HepG2 (cell line): Measurements from ENCODE around the gene BCL11B. TPM values are rescaled to one million over a fixed set of nuclear protein-coding genes. Genes with fewer than 3 reads are reported as not detected.

Experiments
- ATAC-seq: fragments of 200-7000 bp; cut with Tn5 transposase; 3 replicates; pipeline ENCODE4 v1.9.1; 2020; ENCODE audit warnings: mild to moderate bottlenecking, moderate library complexity
- BruUV-seq: library from RNA; stranded (reverse); fragments of 400-500 nt; replicated peaks from 2 replicates; lab custom pipeline; 2021; lab: Mats Ljungman, UMichigan
- CTCF ChIA-PET: fragments of 300-600 bp; formaldehyde crosslinking; extraction: SDS; loops from one replicate; lab custom pipeline; 2021; ENCODE audit warnings: low total read pairs, inconsistent platforms, low intra/inter-chr PET ratio; lab: Yijun Ruan, JAX
- POLR2A ChIA-PET: fragments of 350-600 bp; sonication (Branson Sonifier 250); formaldehyde crosslinking; loops from one replicate; lab custom pipeline; 2020; ENCODE audit warnings: antibody characterized with exemption, inconsistent platforms; lab: Yijun Ruan, JAX
- DNase-seq: peaks from one replicate; pipeline ENCODE4 v3.0.0-alpha.2; 2015; ENCODE audit warnings: low spot score
- FAIRE-seq: peaks from 3 replicates; lab custom pipeline; 2011; peaks lifted over from hg19 to GRCh38; lab: Jason Lieb, UNC
- H2AFZ ChIP-seq: one replicate; pipeline ENCODE4 v1.6.1; 2011; ENCODE audit warnings: low read length, inconsistent platforms
- H3K27ac ChIP-seq: fragments of 300-600 bp; 3 replicates; pipeline ENCODE4 v1.8.0; 2011; ENCODE audit warnings: mixed run types, mild to moderate bottlenecking, mixed read lengths, low read length, inconsistent platforms; ENCODE audit not compliant: insufficient read depth; ENCODE audit errors: extremely low read length
- H3K27me3 ChIP-seq, 2 experiments: fragments of 200-600 bp in 1 of 2; 2 replicates in 1 of 2; 3 replicates in 1 of 2; pipeline versions ENCODE4 v1.6.0 to v1.8.0; 2011; ENCODE audit warnings: low read length in 2 of 2, mild to moderate bottlenecking in 2 of 2, moderate library complexity in 2 of 2, inconsistent platforms in 1 of 2; ENCODE audit not compliant: insufficient read depth in 2 of 2, control insufficient read depth in 1 of 2
- H3K36me3 ChIP-seq, 2 experiments: fragments of 200-600 bp in 1 of 2; replicated peaks in 1 of 2; 2 replicates in 1 of 2; 3 replicates in 1 of 2; pipeline versions ENCODE4 v1.5.1 to v1.8.0; 2011; ENCODE audit warnings: low read length in 2 of 2, inconsistent platforms in 1 of 2; ENCODE audit not compliant: insufficient read depth in 2 of 2, control insufficient read depth in 1 of 2
- H3K4me1 ChIP-seq: 2 replicates; pipeline ENCODE4 v1.5.1; 2012; ENCODE audit warnings: low read length, inconsistent platforms; ENCODE audit not compliant: insufficient read depth
- H3K4me2 ChIP-seq: 2 replicates; pipeline ENCODE4 v1.6.0; 2011; ENCODE audit warnings: low read depth, low read length, inconsistent platforms
- H3K4me3 ChIP-seq, 3 experiments: fragments of 200-600 bp in 1 of 3; sonication (generic), shearing (Covaris generic) in 1 of 3; replicated peaks in 1 of 3; 2 replicates each; pipeline ENCODE4 v1.5.1; 2011 to 2016; ENCODE audit warnings: low read length in 3 of 3, inconsistent platforms in 2 of 3, low read depth in 2 of 3, mild to moderate bottlenecking in 2 of 3, control low read depth in 1 of 3, mixed read lengths in 1 of 3; ENCODE audit not compliant: insufficient read depth in 1 of 3
- H3K79me2 ChIP-seq: one replicate; pipeline ENCODE4 v1.6.1; 2011; ENCODE audit warnings: low read length, inconsistent platforms; ENCODE audit not compliant: insufficient read depth
- H3K9ac ChIP-seq: 2 replicates; pipeline ENCODE4 v1.6.0; 2011; ENCODE audit warnings: mild to moderate bottlenecking, low read depth, low read length, inconsistent platforms; ENCODE audit not compliant: insufficient read depth
- H3K9me3 ChIP-seq: 2 replicates; pipeline ENCODE4 v1.5.1; 2012; ENCODE audit warnings: mild to moderate bottlenecking, low read length
- H4K20me1 ChIP-seq: 2 replicates; pipeline ENCODE4 v1.6.0; 2011; ENCODE audit warnings: inconsistent platforms, mild to moderate bottlenecking, low read length, moderate library complexity; ENCODE audit not compliant: insufficient read depth
- SATB2 ChIP-seq: sonication (generic); formaldehyde crosslinking; IDR thresholded peaks from 2 replicates; pipeline ENCODE4 v1.5.0; 2020; ENCODE audit warnings: missing genetic modification reagents
- SRF ChIP-seq: IDR thresholded peaks from 2 replicates; pipeline ENCODE4 v1.6.1; 2011; ENCODE audit warnings: mild to moderate bottlenecking, low read depth, low read length, moderate library complexity
- TGIF2 ChIP-seq: IDR thresholded peaks from 2 replicates; pipeline ENCODE4 v1.6.1; 2016; ENCODE audit warnings: control low read depth, missing compliant biosample characterization
- ZBTB43 ChIP-seq: sonication (generic); formaldehyde crosslinking; conservative IDR thresholded peaks from 2 replicates; pipeline ENCODE4 v1.4.0; 2020; ENCODE audit warnings: missing genetic modification reagents
- ZNF614 ChIP-seq: IDR thresholded peaks from 2 replicates; pipeline ENCODE4 v1.6.1; 2018; ENCODE audit warnings: missing biosample characterization, missing genetic modification reagents, inconsistent platforms, borderline replicate concordance
- ZNF878 ChIP-seq: sonication (generic); formaldehyde crosslinking; IDR thresholded peaks from 2 replicates; pipeline ENCODE4 v1.8.1; 2023; ENCODE audit warnings: mild to moderate bottlenecking, missing genetic modification reagents, moderate library complexity
- ZNF879 ChIP-seq: sonication (generic); formaldehyde crosslinking; IDR thresholded peaks from 2 replicates; pipeline ENCODE4 v1.8.1; 2023; ENCODE audit warnings: missing genetic modification reagents
- WGBS: methylation state at CpG from one replicate; pipeline ENCODE4 v1.1.6; 2017; ENCODE audit warnings: low lambda C conversion rate; 5-methylcytosine and 5-hydroxymethylcytosine counted together
- in situ Hi-C: cut with HindIII; loops from 2 replicates; pipeline ENCODE4 v1.10.0; 2017; ENCODE audit warnings: low pct_unique_long_range_greater_than_20kb; ENCODE audit not compliant: extremely low pct_ligation_motif_present
- intact Hi-C: fragments of 100-400 bp; cut with micrococcal nuclease; formaldehyde crosslinking; loops from one replicate; pipeline ENCODE4 v1.10.0; 2022; ENCODE audit not compliant: unreplicated experiment
- polyA plus RNA-seq, 8 experiments: library from polyadenylated mRNA; depleted of rRNA in 3 of 8; stranded (reverse) in 7 of 8; unstranded in 1 of 8; fragments of >200 nt; fragmentation: Illumina TruSeq in 4 of 8; extraction: Trizol in 4 of 8; gene quantifications; 2 replicates each; pipeline versions ENCODE4 v1.2.1 to v1.2.3, GENCODE V29; 2011 to 2016; ENCODE audit warnings: low read depth in 4 of 8, missing spikeins in 1 of 8, mixed read lengths in 1 of 8; ENCODE audit not compliant: insufficient read depth in 1 of 8
- total RNA-seq, 5 experiments: library from RNA; depleted of rRNA; stranded (reverse); fragments of >200 nt; fragmentation: Illumina TruSeq; extraction: Trizol; gene quantifications; 2 replicates each; pipeline ENCODE4 v1.2.3, GENCODE V29; 2016; ENCODE audit warnings: low read depth in 1 of 5

BCL11B gene
- total and polyA plus RNA-seq, 2 of the 13 experiments (the other 11 are each of a cell fraction or from before 2014, with no cell fraction given) = not detected

GRCh38 chr14:99163446-99163845 lies 108.6 kb downstream of the BCL11B start:
- DNase-seq (no peak), ATAC-seq (no peak), FAIRE-seq (no peak)
- H3K79me2 ChIP-seq = no peaks in the 10 kb centered on the region
- no peaks in the 10 kb centered on the region for H3K9me3 ChIP-seq
- no peak overlapping the region for H3K27ac ChIP-seq
- 1% methylated on average over 3 of the region's 3 CpGs for WGBS
- no peak for TF ChIP-seq TGIF2 (CRISPR knock-in tag)
- TF ChIP-seq ZNF878 (CRISPR knock-in tag) = no peak
- no peak for TF ChIP-seq ZNF614
- TF ChIP-seq SATB2 (CRISPR knock-in tag) = no peak
- BruUV-seq = no TSS peak
- no peaks in the 10 kb centered on the region for H3K36me3 ChIP-seq
- in situ Hi-C loops (no loop called here), intact Hi-C loops (no loop called here)
- no peak overlapping the region for H3K4me2 ChIP-seq
- no peak overlapping the region for H2AFZ ChIP-seq
- peaks cover 0 to 8% of the 10 kb centered on the region in 2 experiments; a peak in 1 of 5 replicates for H3K27me3 ChIP-seq
- ChIA-PET CTCF (no interaction called here), POLR2A (no interaction called here)
- no peak overlapping the region for H3K9ac ChIP-seq
- no peaks in the 10 kb centered on the region for H3K4me1 ChIP-seq
- no peaks in the 10 kb centered on the region for H4K20me1 ChIP-seq
- no peak overlapping the region for H3K4me3 ChIP-seq

- Histone ChIP-seq H3K9ac (no peak overlapping the region), H3K79me2 (no peaks in the 10 kb centered on the region), H3K27me3 (peaks cover 0 to 6% of the 10 kb centered on the region in 2 experiments; a peak in 1 of 5 replicates), H3K36me3 (no peaks in the 10 kb centered on the region), H3K4me1 (no peaks in the 10 kb centered on the region), H2AFZ (no peak overlapping the region), H3K4me3 (no peak overlapping the region), H3K4me2 (no peak overlapping the region), H3K27ac (no peak overlapping the region), H4K20me1 (no peaks in the 10 kb centered on the region), H3K9me3 (no peaks in the 10 kb centered on the region)
- POLR2A ChIA-PET = no interaction called here
- TF ChIP-seq SRF = no peak
- no peak for TF ChIP-seq ZNF879 (CRISPR knock-in tag)
- no peak for TF ChIP-seq ZBTB43 (CRISPR knock-in tag)
- 11% methylated on average over 18 of the region's 22 CpGs for WGBS
- DNase-seq (no peak), ATAC-seq (no peak), FAIRE-seq (no peak)
- CTCF ChIA-PET = no interaction called here
- BruUV-seq = no TSS peak
- in situ Hi-C loops (no loop called here), intact Hi-C loops (no loop called here)
Measured at GRCh38 chr14:99159341-99160340, 112.4 kb downstream of the BCL11B start.
